HFFc6 (cell line): Measurements from ENCODE around the gene JARID2. TPM values are rescaled to one million over a fixed set of nuclear protein-coding genes. Genes with fewer than 3 reads are reported as not detected.

Source experiments
- DNase-seq: peaks from one replicate; pipeline ENCODE4 v3.0.0-alpha.2; 2018
- H3K27ac Mint-ChIP-seq: 2 replicates; pipeline ENCODE4 v1.8.0; 2020; ENCODE audit warnings: mild to moderate bottlenecking, mixed read lengths
- H3K27me3 Mint-ChIP-seq: 2 replicates; pipeline ENCODE4 v1.8.0; 2021; ENCODE audit warnings: mild to moderate bottlenecking, moderate library complexity, mixed read lengths; ENCODE audit not compliant: insufficient read depth
- H3K36me3 Mint-ChIP-seq: 2 replicates; pipeline ENCODE4 v1.8.0; 2021; ENCODE audit warnings: low read depth, mixed read lengths
- H3K4me1 Mint-ChIP-seq: 2 replicates; pipeline ENCODE4 v1.8.0; 2020; ENCODE audit warnings: low read depth, mixed read lengths
- H3K4me3 Mint-ChIP-seq: 2 replicates; pipeline ENCODE4 v1.8.0; 2020; ENCODE audit warnings: mild to moderate bottlenecking, moderate library complexity, mixed read lengths
- H3K9me3 Mint-ChIP-seq: 2 replicates; pipeline ENCODE4 v1.8.0; 2020; ENCODE audit warnings: mild to moderate bottlenecking, mixed read lengths
- total RNA-seq, 6 experiments: library from RNA; stranded (reverse); fragmentation: NEBNext Ultra II Directional; extraction: Animal tissue kit (Norgen Biotek cat#: 25700); gene quantifications; 2 replicates in 1 of 6; 3 replicates in 5 of 6; pipeline ENCODE4 v1.2.3, GENCODE V29; 2021
- TF ChIP-seq, protein P1 (sequence below): fragments of 200-600 bp; sonication (generic); IDR thresholded peaks from 2 replicates; pipeline ENCODE4 v1.5.0; 2021; ENCODE audit warnings: antibody characterized with exemption, mild to moderate bottlenecking

Gene JARID2
- total RNA-seq, 6 experiments from 2014 or later = 8.3 to 10.1 (median 9.5) TPM

DNA sequence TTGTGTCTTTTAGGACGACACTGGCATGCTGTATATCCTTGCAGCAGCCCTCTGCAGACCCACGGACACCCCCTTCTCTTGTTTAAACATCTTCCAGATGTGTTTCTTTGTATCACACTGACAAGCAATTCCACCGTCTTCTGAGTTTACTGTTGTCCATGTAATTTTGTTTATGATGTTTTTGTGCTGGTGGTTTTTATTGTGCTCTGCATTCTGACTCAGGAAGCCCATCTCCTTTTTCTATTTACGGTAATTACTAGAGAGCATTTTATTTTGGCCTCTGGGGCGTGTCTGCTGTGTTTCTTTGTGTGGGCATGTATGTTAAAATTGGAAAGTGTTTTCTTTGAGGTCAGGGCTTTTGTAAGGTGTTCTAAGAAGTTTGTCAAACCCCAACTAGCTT is 111.9 kb downstream of the JARID2 start:
- no peak for DNase-seq
- Mint-ChIP-seq H3K27me3 (no peaks in the 10 kb centered on the region), H3K9me3 (no peaks in the 10 kb centered on the region), H3K4me1 (peaks cover 32% of the 10 kb centered on the region), H3K27ac (no peak overlapping the region), H3K36me3 (no peaks in the 10 kb centered on the region; the same call in 1 of the 2 replicates), H3K4me3 (no peak overlapping the region)
- TF ChIP-seq, protein P1, sequence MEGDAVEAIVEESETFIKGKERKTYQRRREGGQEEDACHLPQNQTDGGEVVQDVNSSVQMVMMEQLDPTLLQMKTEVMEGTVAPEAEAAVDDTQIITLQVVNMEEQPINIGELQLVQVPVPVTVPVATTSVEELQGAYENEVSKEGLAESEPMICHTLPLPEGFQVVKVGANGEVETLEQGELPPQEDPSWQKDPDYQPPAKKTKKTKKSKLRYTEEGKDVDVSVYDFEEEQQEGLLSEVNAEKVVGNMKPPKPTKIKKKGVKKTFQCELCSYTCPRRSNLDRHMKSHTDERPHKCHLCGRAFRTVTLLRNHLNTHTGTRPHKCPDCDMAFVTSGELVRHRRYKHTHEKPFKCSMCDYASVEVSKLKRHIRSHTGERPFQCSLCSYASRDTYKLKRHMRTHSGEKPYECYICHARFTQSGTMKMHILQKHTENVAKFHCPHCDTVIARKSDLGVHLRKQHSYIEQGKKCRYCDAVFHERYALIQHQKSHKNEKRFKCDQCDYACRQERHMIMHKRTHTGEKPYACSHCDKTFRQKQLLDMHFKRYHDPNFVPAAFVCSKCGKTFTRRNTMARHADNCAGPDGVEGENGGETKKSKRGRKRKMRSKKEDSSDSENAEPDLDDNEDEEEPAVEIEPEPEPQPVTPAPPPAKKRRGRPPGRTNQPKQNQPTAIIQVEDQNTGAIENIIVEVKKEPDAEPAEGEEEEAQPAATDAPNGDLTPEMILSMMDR = no peak

DNA sequence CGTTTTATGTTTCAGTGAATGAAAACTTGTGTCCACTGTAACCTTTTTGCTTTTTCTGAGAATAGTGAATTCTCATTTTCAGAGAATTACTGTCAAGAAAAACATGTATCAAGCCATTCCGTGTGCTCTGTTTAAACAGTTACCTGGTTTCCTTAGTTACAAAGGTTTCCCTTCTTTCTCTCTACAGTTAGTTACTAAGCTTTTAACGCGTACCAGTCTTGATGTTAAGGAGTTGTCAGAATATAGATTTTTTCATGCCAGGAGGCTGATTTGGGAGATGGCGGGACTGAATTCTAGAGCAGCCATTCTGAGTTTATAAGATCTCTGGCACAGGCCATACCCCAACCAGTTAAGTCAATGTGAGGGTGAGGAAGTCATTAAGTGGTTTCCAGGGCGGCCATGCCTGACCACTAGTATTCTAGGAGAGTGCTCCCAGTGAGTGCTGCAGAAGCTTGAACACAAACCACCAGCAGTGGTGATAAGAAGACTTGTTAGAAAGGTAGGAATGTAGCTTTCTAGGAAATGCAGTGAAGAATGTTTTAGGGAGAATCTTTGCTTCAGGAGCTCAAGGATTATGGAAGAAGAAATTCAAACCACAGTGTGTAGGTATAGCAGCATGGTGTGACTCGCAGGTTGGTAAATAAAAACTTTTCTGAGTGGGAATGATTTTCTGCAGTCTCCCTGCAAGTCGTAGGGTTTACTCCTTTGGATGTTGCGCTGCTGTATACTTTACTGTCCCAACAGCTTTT is 112.9 kb downstream of the JARID2 start:
- Mint-ChIP-seq H3K4me3 (no peak overlapping the region), H3K9me3 (no peaks in the 10 kb centered on the region), H3K36me3 (no peaks in the 10 kb centered on the region), H3K27ac (no peak overlapping the region; the same call in 1 of the 2 replicates), H3K4me1 (peaks cover 26% of the 10 kb centered on the region), H3K27me3 (no peaks in the 10 kb centered on the region)
- no peak for DNase-seq
- TF ChIP-seq, protein P1 = no peak

DNA sequence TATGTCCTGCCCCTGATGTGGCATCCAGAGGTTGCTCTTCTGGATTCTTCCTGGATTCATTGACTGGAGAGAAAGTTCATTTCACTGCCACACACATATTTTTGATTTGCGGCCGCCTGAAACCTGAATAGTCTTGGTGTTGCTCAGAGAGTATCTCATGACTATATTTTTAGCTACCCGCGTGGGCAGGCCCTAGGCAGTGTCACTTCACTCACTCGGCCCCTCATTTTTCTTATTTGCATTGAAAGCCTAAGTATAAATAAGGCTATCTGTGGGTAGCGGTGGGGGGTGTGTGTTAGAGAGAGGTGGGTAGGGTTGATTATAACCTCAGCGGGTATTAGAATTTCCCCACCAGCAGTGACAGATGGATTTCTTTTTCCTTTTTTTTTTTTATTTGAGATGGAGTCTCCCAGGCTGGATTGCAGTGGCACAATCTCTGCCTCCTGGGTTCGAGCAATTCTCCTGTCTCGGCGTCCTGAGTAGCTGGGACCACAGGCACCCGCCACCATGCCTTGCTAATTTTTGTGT is 113.5 kb downstream of the JARID2 start:
- Mint-ChIP-seq H3K27ac (no peak overlapping the region), H3K4me3 (no peak overlapping the region), H3K27me3 (no peaks in the 10 kb centered on the region), H3K4me1 (peaks cover 22% of the 10 kb centered on the region), H3K36me3 (no peaks in the 10 kb centered on the region), H3K9me3 (no peaks in the 10 kb centered on the region)
- TF ChIP-seq, protein P1 = no peak
- DNase-seq = no peak

DNA sequence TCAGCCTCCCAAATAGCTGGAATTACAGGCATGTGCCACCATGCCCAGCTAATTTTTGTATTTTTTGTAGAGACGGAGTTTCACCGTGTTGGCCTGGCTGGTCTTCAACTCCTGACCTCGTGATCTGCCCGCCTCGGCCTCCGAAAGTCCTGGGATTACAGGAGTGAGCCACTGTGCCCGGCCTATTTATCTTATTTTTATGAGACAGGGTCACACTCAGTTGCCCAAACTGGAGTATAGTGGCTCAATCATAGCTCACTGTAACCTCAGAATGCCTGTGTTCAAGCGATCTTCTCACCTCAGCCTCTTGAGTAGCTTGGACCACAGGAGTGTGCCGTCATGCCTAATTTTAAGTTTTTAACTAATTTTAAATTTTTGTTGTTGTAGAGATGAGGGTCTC is 114.4 kb downstream of the JARID2 start:
- Mint-ChIP-seq H3K9me3 (no peaks in the 10 kb centered on the region), H3K4me1 (peaks cover 25% of the 10 kb centered on the region), H3K27ac (no peak overlapping the region), H3K4me3 (no peak overlapping the region), H3K36me3 (no peaks in the 10 kb centered on the region), H3K27me3 (no peaks in the 10 kb centered on the region)
- no peak for DNase-seq
- TF ChIP-seq, protein P1 = no peak

DNA sequence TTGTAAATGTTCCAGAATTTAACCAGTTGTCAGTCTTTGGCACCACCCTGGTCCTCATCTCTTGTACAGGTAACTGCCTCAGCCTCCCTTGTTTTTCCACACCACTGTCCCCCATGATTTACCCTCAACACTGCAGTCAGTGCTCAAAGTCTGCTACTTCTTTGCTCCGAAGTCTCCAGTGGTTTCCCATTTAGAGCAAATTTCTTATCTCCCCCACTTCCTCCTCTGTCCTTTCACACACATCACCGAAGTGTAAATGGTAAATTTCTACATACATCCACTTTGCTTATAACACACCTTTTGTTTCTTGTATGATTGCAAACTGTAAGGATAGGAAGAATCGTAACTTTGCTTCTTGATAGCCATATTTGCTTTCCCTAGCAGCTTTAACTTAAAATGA is 115.3 kb downstream of the JARID2 start:
- no peak overlapping the region for H3K4me3 Mint-ChIP-seq
- DNase-seq = no peak
- H3K9me3 Mint-ChIP-seq = no peaks in the 10 kb centered on the region
- no peak overlapping the region for H3K27ac Mint-ChIP-seq
- H3K4me1 Mint-ChIP-seq = peaks cover 28% of the 10 kb centered on the region
- TF ChIP-seq, protein P1 = no peak
- H3K36me3 Mint-ChIP-seq = no peaks in the 10 kb centered on the region
- no peaks in the 10 kb centered on the region for H3K27me3 Mint-ChIP-seq
